ENCODE results near the gene GMIP.
"Not testable (repeated sequence)": the region's sequence is repeated elsewhere in the genome, so short reads cannot be mapped to it uniquely, and the experiment has no call there.

GMIP gene

DNA sequence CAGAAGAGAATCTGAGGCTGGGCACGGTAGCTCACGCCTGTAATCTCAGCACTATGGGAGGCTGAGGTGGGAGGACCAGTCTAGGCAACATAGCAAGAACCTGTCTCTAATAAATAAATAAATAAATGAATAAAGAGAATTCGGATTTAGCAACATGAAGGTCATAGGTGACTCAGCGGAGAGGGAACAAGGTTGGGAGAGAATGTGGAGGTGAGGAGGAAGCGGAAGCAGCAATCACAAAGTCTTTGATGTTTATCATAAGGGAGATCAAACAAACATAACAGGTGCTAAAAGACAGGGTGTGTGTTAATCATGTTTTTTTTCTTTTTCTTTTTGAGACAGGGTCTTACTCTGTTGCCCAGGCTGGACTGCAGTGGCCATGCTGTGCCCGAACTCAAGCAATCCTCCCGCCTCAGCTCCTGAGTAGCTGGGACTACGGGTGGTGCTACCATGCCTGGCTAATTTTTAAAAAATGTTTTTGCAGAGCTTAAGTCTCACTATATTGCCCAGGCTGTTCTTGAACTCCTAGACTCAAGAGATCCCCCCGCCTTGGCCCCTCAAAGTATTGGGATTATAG, 41.2 kb downstream of the GMIP start:
- no peak for DNase-seq

DNA sequence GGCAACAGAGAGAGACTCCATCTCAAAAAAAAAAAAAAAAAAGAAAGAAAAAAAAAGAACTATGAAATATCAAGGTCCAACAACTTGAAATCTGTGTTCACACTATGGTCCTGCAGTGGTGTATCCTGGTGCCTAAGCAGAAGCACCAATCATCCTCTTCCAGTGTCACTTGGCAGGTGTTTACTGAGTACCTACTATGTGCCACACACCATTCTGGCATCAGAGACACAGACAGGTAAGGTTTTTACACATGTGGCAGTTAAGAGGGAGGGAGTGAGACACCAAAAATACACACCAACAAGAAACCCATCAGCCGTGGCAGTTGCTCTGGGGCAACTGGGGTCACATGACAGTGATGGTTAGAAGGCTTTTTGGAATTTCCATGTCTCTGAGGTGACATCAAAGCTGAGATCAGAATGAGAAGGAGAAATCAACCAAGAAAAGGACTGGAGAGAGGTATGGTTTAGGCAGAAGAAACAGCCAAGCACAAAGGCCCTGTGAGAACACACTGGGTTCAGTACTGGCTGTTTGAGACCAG, 42.6 kb downstream of the GMIP start:
- DNase-seq = no peak

DNA sequence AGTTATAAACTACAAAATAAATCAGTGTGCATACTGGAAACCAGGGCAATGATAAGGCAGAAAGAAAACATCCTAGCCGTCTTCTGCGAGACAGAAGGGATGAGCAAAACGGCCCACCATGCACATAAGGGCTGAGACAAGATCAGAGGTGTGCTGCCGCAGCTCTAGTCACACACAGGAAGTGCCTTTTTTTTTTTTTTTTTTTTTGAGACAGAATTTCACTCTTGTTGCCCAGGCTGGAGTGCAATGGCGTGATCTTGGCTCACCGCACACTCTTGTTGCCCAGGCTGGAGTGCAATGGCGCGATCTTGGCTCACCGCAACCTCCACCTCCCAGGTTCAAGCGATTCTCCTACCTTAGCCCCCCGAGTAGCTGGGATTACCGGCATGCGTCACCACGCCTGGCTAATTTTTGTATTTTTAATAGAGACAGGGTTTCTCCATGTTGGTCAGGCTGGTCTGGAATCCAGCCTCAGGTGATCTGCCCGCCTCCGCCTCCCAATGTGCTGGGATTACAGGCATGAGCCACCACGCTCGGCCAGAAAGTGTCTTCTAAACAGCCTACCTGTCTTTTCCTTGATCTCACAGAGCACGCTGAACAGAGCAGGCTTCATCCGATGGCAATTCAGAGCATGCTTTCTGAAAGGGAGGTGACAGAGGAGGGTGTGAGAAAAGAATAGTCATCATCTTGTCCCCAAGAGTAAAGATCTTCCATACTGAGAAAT, 44.6 kb downstream of the GMIP start:
- DNase-seq = not testable (repeated sequence)

DNA sequence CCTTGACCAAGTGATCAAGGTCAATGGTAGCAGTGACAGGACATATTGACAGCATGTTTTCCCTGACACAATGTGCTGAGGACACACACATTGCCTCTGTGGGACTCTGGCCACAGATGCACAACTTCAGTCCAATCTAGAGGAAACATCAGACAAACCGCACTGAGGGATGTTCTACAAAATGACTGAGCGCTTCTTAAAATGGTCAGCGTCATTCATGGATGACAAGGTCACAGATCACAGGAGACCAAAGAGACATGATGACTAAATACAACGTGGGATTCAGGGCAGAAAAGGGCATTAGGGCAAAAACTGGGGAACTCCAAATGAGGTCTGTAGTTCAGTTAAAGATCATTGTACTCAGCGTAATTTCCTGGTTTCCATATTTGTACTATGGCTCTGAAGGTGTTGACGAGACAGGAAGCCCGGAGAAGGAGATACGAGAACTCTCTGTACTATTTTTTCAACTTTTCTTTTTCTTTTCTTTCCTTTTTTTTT, 45.6 kb downstream of the GMIP start:
- peak; percentile 82 for DNase-seq

DNA sequence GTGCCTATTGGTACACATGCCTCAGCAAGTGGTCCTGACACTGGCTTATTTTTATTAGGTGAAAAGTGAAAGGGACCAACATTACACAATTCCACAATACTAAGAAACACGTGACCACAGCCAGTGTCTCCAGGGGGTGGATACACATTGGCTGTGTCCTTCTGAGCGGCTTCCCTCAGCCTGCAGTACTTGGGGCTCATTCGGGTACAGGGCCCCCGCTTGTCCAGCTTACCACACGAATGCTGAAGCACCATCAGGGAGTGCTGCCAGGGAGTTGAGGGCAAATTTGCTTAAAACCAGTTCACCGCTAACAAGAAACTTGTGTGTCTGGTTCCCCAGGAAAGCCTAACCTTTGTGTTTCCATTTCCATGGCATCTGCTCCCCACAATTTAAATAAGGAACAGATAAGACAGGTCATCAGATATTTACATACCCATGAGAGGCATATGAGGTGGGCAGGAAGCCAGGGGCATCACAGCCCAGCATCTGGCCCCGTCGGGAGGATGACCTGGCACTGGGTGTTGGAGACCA, 48.2 kb downstream of the GMIP start:
- peak; percentile 73 for DNase-seq

DNA sequence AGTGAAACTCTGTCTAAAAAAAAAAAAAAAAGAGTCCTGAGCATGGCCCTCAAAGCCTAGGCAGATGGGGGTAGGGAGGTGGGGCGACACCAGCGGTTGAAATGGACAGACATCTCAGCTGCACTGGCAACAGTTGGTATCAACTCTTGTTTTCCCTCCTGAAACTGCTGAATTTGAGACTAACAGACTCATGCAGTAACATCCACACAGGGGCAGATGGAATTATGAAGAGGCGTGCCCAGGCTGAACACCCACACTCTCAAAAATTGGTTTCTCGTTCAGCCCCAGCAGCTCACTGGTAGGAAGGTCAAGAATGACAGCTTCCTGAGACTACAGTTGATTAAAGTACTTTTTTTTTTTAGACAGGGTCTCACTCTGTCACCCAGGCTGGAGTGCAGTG, 49.1 kb downstream of the GMIP start:
- no peak for DNase-seq

DNA sequence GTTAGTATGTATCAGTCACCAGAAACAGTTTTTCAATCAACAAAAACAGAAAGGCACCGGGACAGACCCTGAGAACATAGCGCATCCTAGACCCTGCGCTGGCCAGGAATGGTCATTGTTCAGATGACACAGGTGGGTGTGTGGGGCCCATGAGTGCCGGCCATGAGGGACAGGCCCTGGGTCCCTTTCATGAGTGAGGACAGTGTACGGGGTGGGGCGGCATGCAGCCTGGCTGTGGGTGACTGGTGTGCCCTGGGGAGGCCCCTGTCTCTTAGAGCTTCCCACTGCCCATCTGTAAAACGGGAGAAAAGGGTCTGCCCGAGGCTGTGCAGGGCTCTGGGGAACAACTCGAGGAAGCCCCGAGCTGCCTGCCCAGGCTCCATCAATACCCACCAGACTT, 50.8 kb downstream of the GMIP start:
- DNase-seq = no peak

DNA sequence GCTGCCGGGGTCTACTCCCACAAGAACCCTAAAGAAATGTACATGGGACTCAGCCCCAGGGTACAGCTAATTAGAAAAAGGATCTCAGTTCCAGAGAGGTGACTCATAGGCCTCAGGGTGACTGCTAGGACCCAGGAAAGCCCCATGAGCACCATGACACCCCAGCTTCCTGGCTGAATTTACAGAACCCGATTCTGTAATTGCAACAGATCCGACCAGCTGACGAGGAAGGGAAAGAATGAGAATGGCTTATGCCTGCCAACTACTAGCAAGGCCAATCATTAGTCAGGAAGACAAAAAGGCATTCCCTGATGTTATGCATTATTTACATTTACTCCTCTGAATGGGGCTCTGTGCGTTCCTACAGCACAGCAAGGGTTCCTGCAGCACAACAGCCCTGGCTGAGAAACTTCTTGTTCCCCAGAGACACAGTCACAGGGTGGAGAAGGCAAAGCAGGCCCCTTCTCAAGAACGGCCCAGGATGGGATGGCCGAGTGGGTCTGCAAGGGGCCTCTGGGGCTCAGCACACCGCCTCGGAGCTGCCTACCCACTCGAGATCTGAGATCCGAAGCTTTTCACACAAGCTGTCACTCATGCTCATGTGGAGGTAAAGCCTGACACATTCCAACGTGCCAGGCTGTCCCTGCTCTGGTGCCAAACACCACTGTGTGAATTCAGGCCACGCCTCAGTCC, 52.2 kb downstream of the GMIP start:
- DNase-seq = no peak

DNA sequence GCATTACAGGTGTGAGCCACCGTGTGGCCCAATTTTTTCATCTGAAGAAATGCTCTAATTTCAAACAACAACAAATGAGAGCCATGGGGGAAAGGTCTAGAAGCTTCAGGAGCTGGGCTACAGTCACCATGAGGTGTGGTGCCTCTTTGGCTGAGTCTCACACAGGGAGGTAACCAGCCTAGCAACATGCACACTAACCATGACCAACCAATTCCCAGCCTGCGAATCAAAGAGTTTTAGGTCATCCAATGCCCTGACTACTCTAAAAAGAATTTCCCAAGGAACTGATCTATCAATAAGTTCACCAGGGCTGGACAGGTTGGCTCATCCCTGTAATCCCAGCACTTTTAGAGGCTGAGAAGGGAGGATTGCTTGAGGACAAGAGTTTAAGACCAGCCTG, 54.9 kb downstream of the GMIP start:
- no peak for DNase-seq

DNA sequence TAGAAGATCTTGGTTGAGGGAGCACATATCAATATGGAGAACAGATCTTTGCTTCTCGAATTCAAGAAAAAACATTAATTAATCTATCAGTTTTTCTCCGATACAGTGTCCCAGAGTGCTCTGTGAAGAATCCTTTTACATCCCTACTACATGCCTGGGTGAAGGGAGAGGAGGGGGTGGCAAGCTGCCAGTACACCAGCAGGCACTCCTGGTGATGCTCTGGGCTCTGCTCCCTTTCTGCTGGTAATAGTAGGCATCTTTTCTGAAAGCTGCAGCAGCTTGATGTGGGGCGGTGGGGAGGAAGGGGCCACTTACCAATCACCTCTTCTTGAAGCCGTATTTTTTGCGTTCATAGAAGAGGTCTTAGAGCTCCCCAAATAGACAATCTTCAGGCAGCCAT, 55.7 kb downstream of the GMIP start:
- no peak for DNase-seq

DNA sequence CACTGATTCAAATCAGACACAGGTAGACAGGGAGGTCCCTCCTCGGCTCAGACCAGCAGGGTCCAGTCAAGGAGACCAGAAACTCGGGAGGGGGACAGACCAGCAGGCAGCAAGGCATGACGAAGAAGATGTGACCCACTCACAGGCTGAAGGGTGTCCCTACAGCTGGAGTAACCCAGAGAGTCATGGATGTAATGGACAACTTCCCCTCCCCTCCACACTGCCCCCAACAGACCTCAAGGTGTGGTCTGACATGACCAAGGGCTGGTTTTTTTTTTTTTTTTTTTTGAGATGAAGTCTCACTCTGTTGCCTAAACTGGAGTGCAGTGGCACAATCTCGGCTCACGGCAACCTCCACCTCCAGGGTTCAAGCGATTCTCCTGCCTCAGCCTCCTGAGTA, 59.1 kb downstream of the GMIP start:
- no peak for DNase-seq

DNA sequence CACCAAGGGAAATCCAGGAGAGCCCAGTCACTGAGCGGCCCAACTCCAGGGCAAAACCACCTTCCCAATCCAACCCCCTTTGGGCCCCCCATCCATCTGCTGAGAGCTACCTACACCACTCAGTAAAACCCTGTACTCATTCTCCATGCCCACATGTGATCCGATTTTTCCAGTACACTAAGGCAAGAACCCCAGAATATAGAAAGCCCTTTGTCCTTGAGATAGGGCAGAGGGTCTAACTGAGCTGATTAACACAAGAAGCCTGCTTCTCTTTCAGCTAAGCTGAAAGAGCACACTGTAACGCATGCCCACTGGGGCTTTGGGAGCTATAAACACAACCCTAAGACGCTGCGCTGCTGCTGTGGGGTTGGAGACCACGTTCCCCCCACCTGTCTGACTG, 61.0 kb downstream of the GMIP start:
- no peak for DNase-seq

DNA sequence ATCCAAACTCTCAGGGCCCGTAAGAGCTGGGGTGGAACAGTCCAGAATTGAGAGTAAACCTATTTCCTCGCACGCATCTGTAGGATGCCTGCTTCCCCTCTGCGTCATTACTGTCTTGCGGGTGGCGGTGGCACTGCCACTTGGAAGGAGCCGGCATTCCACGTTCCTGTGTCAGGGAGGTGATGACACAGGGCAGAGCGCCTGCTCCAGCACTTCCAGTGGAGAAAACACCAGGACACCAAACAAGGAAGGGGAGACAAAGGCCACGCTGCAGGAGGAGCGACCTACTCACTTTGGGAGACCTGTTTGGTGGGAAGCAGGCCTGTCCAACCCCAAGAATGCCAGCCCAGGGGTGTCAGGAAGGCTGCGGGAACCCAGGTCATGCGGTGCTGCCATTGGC, 62.1 kb downstream of the GMIP start:
- DNase-seq = no peak

DNA sequence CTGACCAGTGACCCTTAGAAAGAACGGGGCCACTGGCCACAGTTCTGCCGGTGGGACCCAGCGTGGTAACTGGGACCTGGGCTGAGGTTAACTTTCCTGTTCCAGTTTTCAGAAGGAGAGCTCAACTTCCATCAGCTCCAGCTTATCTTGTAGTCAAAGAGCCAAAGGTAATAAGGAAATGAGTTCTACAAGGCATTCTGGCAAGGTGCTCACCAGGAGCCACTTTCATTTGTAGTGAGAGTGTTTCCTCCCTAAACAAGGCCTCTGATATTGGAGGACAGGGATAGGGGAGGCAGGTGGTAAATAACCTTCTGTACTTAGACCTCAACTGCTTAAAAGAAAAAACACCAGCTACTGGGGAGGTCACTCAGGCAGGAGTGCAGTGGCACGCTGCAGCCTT, 63.0 kb downstream of the GMIP start:
- no peak for DNase-seq

DNA sequence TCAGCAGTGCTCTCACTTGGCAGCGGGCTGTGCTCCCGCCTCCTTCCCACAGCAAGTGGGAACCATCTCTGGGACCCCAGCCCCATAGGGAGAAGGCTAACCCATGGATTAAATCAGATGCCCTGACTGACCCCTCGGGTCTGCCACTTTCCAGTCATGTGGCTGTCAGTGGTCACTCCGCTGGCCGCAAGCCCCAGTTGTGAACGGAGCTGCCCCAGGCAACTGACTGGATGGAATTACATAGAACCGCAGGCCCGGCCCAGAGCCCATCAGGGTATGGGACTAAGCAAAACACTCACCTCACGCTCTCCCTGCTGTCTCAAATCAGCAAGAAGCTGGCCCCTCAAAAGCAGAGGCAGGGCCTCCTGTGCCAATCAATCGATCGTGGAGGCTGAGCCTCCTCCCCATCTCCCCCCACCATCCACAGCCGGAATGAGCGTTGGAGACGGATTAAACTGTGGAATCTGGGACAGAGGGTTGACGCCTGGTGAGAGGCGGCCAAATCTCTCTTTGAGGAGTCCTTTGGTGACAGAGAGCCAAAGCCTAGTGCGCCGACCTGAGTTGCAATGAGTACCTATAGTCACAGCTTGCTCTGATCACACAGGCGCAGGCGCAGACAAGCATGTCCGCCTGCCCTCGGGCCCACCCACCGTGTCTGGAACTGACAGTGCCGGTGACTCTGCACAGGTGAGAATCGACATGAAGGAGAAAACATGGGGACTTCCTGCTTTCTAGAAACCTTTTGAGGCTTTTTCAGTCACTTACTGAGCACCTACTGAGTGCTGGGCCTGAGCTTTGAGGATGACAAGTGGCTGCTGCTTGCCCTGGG, 63.7 kb downstream of the GMIP start:
- no peak for DNase-seq
